M059J (cell line): Measurements from ENCODE around the gene TCEAL9. TPM values are rescaled to one million over a fixed set of nuclear protein-coding genes. Genes with fewer than 3 reads are reported as not detected.
A peak's percentile ranks its signal among the peaks of the same experiment; 100 is the strongest.
"Not testable (repeated sequence)": the region's sequence is repeated elsewhere in the genome, so short reads cannot be mapped to it uniquely, and the experiment has no call there.

ENCODE experiments used
- DNase-seq: peaks from one replicate; pipeline ENCODE4 v3.0.0-alpha.2; 2012; ENCODE audit warnings: low read depth
- total RNA-seq: library from RNA; depleted of rRNA; stranded (reverse); fragments of >200 nt; shearing (Covaris generic); gene quantifications from 2 replicates; pipeline ENCODE4 v1.2.3, GENCODE V29; 2014; rRNA removed

The TCEAL9 gene, protein sequence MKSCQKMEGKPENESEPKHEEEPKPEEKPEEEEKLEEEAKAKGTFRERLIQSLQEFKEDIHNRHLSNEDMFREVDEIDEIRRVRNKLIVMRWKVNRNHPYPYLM
- 261 TPM in 2 replicates for total RNA-seq

DNA sequence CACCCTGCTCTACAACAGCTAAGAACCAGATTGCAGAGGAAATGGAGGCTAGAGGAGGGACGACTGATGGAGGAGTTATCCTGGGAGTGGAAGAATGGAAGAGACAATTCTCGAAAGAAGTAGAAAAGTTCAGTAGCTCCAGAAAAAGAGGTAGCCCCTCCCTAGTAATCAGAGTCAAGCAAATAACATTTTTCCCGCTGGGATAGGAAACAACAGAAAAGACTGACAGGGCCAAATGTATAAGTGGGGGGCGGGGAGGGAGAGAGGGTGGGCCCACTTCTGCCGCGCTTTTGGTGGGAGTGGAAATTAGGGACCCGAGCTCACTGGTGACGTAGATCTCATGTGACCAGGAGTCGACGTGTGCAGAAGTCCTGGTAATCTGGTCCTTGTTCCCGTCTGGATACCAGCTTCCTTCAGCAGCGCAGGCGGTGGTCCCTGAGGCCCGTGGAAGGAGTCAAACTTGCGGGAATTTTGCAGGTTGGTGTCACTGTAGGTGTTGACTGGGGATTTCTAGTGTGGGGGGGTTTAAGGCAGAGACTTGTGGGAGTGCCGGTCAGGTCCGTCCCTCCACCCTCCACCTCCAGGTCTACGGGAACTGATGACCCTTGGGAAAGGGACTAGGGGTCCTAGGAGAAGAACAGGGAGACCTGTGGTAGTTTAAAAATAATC lies at the start of gene TCEAL9:
Gene TCEAL9 (plus strand): TSS at position 377 of the 669 bp plus-strand sequence. CDS start 1,179 bp downstream, outside the sequence.
- peak; percentile 85 for DNase-seq

- DNase-seq, result no peak
Measured at GRCh38 chrX:103309860-103310554, 46.3 kb upstream of the TCEAL9 start.

GRCh38 chrX:103310555-103311398 lies 45.5 kb upstream of the TCEAL9 start, which contains the start of gene BEX2:
Gene BEX2 (minus strand): TSS chrX:103310990. CDS start chrX:103309976, 1,014 bp downstream.
- peak; percentile 71 for DNase-seq

DNA sequence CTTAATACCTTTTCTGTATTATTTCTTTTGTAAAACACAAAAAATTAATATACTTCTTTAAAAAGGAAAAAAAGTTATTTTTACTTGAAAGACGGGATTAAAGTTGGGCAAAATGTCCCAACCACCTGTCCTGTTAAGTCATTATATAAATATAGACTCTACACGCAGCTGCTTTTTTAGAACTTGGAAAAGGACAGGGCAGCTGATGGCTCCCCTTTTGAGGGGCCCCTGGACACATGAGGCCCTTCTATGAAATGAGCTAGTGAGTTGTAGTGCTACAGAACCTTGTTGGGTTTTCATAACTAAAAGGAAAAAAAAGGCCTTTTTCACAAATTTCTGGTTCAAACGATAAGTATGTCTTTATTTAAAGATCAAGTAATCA lies 44.9 kb upstream of the TCEAL9 start:
- DNase-seq, result no peak

DNA sequence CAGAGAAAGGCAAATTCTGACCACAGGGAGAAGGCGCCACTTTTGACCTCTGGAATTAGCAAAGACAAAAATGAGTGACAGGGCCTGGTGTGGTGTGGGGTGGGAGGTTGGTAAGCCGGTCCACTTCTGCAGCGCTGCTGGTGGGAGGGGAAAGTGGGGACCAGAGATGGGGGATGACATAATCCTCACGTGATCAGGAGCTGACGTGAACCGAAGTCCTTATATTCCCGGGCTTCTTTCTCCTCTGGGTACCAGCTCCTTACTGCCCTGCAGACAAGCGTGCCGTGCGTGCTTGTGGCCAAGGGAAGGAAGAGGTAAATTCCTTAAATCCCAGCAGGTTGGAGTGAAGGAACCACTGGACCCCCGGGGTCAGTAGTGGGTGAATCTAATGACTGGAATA lies 26.3 kb upstream of the TCEAL9 start, which contains the start of gene TCEAL7:
Gene TCEAL7 (plus strand): TSS at position 249 of the 400 bp plus-strand sequence. CDS start 1,165 bp downstream, outside the sequence.
- DNase-seq, result peak; percentile 43

DNA sequence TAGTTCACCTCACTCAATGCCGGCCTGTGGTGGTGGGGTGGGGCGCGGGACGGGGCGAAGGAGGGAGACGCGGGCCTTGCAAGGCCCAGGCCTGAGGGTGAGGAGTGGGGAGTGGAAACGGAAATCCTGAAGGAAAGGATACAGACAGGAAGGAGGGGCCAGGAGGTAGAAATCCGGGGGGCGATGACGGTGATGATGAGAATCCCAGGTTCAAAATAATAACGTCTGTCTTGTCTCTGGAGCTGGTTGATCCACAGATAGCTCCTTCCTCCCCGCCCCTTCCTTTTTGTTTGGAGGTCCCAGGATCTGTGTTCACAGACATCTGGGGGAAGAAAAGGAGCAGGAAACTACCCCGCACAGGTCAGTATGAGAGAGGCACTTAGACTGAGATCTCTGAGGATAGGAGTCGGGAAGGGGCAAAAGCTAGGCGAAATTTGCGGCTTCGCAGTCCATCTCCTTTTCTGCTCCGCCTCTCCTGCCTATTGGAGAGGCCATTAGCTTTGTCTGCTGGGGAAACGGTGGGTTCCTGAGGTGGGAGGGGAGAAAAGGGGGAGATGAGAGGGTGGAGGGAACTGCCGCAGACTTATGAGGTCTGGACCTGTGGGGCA lies 25.5 kb upstream of the TCEAL9 start:
- no peak for DNase-seq

DNA sequence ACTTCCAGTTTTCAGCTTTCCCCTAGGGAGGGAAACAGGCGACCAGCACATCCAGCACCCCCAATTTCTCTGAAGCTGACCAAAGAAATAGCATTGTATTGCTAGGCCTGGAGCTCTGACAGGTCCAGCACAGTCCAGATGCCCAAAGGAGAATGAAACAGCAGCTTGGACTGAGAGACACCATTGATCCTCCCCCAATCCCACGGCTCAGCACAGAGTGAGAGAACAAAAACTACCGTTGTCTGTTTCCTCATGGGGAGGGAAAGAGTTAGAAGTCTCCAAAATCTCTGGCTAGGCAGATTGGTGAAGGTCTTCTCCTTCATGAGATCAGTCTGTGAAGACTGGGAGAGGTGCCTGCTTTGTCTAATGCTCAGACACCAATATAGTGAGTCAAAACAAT lies 17.6 kb upstream of the TCEAL9 start:
- DNase-seq, result no peak

GRCh38 chrX:103343105-103343504 lies 13.2 kb upstream of the TCEAL9 start:
- peak; percentile 54 for DNase-seq

GRCh38 chrX:103344606-103345005 lies 11.7 kb upstream of the TCEAL9 start:
- DNase-seq, result no peak

DNA sequence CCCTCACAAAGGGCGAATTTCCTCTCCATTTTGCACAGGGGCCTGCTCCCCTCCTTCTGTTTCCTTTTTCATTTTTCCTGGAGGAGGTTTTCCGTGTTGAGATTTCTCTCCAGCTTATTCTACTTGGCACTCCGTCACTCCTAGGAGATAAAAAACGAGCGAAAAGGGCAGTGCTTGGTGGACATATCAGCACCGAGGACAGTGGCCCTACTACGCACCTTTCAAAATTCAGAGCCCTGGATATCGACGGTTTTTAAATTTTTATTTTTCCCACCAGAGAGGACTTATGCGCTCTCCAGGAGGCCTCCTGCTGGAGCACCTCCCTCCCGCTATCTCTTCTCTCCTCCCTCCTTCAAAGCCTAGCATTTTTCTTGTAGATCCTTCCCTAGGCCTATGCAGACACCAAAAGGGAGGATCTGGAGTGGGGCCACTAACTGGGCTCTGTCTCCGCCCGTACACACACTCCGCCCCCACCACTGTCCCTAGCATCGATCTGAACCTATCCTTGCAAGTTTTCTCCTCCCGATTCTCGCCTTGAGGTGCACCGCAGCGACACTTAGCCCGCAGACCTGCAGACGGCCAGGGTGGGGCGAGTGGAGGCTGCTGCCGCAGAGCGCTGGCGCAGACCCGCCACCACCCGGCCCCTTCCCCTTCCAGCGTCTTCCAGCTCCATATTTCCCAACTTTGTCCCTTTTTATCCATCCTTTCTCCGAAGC lies 8.5 kb upstream of the TCEAL9 start:
- DNase-seq, result no peak

DNA sequence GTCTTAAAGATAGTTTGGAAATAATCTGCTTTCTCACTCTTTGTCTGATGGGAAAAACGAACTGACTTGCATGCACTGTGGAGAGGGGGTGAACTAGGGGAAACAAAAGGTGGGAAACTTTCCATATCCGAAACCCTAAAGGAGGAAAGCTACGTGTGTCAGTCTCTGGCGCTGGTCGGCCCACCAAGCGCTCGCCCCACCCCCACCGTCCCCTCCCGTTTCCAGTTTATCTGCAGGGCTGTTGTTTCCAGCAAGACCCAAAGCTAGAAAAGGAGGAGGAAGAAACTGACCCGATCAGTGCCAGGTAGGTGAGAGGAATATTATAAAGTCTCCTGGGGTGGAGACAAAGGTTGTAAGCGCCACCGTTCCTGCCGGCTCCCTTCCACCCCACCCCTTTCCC lies 552 bp downstream of the TCEAL9 start:
- DNase-seq, result peak; percentile 27

- no peak for DNase-seq
Measured at GRCh38 chrX:103357871-103358270, 1.6 kb downstream of the TCEAL9 start.

DNA sequence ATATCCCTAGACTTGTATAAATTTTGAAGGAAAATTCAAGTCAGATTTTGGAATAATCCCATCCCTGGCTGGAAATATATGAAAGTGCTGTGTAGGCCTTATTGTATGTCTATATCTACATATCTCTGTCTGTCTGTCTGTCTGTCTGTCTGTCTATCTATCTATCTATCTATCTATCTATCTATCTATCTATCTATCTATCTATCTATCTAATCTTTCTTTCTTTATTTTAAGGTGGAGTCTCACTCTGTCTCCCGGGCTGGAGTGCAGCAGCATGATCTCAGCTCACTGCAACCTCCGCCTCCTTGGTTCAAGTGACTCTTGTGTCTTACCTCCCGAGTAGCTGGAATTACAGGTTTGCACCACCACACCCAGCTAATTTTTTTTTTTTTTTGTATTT lies 3.3 kb downstream of the TCEAL9 start:
- not testable (repeated sequence) for DNase-seq

GRCh38 chrX:103360092-103360491 lies 3.8 kb downstream of the TCEAL9 start:
- peak; percentile 59 for DNase-seq

DNA sequence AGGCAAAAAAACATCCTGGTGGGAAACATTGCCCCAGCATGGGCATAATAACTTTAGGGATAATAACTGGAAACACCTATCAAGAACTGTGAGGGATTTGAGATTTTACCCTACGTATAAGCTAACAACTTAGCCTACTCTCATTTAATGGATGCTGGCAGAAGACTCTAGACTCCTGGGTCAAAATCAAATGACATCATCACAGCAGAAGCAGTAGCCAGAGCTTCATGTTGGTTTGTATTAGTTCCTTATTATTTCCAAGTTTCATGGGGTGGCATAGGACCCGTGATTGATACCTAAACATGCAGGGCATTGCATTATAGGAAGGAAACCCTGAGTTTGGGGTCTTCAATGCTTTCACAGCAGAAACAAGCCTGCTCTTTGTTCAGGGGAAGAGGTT lies 4.6 kb downstream of the TCEAL9 start:
- DNase-seq, result no peak

- DNase-seq, result no peak
Measured at GRCh38 chrX:103361798-103362197, 5.5 kb downstream of the TCEAL9 start.

GRCh38 chrX:103362474-103362873 lies 6.2 kb downstream of the TCEAL9 start:
- peak; percentile 73 for DNase-seq

DNA sequence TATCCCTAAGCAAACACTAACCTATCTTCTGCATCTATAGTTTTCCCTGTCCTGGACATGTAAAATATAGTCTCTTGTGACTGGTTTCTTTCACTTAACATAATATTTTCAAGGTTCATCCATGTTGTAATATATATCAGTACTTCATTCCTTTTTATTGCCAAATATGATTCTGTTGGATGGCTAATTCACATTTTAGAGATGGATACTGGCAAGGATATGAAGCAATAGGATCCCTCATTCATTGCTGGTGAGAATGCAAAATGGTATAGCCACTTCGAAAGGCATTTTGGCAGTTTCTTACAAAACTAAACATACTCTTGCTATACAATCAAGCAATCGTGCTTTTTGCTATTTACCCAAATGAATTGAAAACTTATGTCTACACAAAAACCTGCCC lies 6.7 kb downstream of the TCEAL9 start:
- DNase-seq, result no peak

GRCh38 chrX:103367502-103367901 lies 11.2 kb downstream of the TCEAL9 start:
- DNase-seq, result no peak

GRCh38 chrX:103369479-103369878 lies 13.2 kb downstream of the TCEAL9 start:
- no peak for DNase-seq

GRCh38 chrX:103372886-103373285 lies 16.6 kb downstream of the TCEAL9 start:
- no peak for DNase-seq
